GM12874 (cell line): ENCODE measurements around the gene SIK3.

ENCODE experiments used
- CTCF ChIP-seq: IDR thresholded peaks from 2 replicates; pipeline ENCODE4 v1.5.1; 2011; ENCODE audit warnings: low read depth, mild to moderate bottlenecking, control low read depth, low read length, moderate library complexity; ENCODE audit not compliant: insufficient read depth

Gene SIK3

GRCh38 chr11:117110294-117110950 lies 12.2 kb upstream of the SIK3 start:
- no peak for TF ChIP-seq CTCF

GRCh38 chr11:117107701-117108590 lies 9.7 kb upstream of the SIK3 start:
- no peak for TF ChIP-seq CTCF

- no peak for TF ChIP-seq CTCF
Measured at GRCh38 chr11:117100556-117100955, 2.3 kb upstream of the SIK3 start.

GRCh38 chr11:117099696-117100095 lies 1.5 kb upstream of the SIK3 start:
- no peak for TF ChIP-seq CTCF

- TF ChIP-seq CTCF, result no peak
Measured at GRCh38 chr11:117097389-117098268, 599 bp downstream of the SIK3 start.

GRCh38 chr11:117097014-117097388 lies 1.2 kb downstream of the SIK3 start:
- no peak for TF ChIP-seq CTCF
